Testis (tissue), 2 donors: ENCODE measurements around the gene PDAP1.

Experiments
- CTCF ChIP-seq, 3 experiments: fragments of 450-650 bp in 2 of 3; fragments of 200-600 bp in 1 of 3; sonication (generic) in 1 of 3; IDR thresholded peaks; one replicate each; pipeline ENCODE4 v1.5.1; 2016 to 2019; ENCODE audit warnings: antibody characterized with exemption in 3 of 3, mild to moderate bottlenecking in 2 of 3, moderate library complexity in 1 of 3
- POLR2A ChIP-seq: fragments of 450-650 bp; IDR thresholded peaks from one replicate; pipeline ENCODE4 v1.6.1; 2017; ENCODE audit warnings: antibody characterized with exemption, mild to moderate bottlenecking, moderate library complexity

DNA sequence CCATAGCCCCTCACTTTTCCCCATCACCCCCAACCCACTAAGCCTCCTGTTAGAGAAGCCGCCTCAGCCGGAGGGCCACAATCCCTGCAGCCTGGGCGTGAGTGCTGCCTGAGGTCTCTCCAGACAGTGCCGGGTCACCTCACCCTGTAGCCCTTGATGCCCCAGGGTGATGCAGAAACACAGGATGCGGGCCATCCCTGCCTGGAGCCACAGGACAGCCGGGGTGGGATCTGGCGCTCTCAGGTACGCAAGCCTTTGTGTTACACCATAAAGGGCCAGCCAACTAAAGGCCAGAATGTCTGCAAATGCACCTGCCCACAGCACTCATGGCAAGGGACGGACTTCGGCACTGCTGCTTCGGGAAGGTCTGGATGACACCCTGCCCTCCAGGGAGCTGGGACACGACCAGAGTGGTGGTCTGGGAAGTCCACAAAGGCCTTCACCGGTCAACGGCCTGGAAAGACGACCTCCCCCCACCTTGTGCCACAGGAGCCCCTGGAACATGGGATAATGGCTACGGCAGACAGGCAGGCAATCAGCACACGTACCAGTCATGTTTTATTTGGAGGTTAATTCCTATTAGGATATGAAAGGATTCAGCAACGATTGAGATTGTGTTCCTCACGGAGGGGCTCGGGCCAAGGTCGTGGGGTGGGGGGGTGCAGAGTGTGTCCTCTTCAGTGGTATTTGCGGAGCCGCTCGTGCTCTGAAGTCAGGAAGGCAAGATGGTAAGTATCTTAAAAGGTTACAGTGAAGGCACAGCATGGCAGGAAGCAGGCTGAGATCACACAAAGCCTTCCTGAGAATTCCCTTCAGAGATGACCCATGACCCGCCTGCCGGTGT lies 49.5 kb upstream of the PDAP1 start:
- TF ChIP-seq CTCF (IDR thresholded peaks at IDR 0.05), result no peak
- TF ChIP-seq POLR2A, result no peak
